ENCODE measurements around the gene BICRA. TPM values are rescaled to one million over a fixed set of nuclear protein-coding genes. Genes with fewer than 3 reads are reported as not detected.

The BICRA gene
- total RNA-seq, 1 experiment from 2014 or later: 34.3 TPM

DNA sequence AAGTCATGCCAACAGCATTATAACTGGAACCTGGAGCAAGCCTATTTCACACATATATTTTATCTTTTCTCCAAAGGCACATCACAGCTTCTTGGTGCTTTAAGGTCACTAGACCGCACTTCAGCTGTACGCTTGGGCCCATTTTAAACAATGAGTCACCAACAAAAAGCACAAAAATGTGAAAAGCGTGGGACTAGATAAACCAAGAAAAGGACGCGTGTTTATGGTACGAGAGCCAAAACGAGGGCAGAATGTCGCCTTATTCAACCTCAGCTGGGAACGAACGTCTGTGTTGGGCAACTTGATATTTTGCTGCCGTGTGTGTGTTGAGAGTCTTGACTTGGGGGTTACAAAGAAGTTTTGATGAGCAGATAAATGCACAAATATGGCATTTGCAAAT lies 95.1 kb downstream of the BICRA start:
- Mint-ChIP-seq H3K4me1 (ENCODE audit: low read depth, unreplicated experiment) (peaks cover 10% of the 10 kb centered on the region), H3K27me3 (ENCODE audit: insufficient read depth, unreplicated experiment) (no peaks in the 10 kb centered on the region), H3K9me3 (ENCODE audit: unreplicated experiment) (no peaks in the 10 kb centered on the region), H3K36me3 (ENCODE audit: insufficient read depth, unreplicated experiment) (peaks cover 53% of the 10 kb centered on the region), H3K27ac (ENCODE audit: unreplicated experiment) (no peak overlapping the region), H3K4me3 (ENCODE audit: unreplicated experiment) (no peak overlapping the region)
- H3K36me3 ChIP-seq (ENCODE audit: control insufficient read depth, insufficient read depth, low read length): peaks cover 2% of the 10 kb centered on the region
- no peaks in the 10 kb centered on the region for H3K9me3 ChIP-seq
- no TSS peak for BruUV-seq (replicated peaks)
- no peak for DNase-seq
- no peaks in the 10 kb centered on the region for H3K4me1 ChIP-seq
- H3K27me3 ChIP-seq (replicated peaks; ENCODE audit: control insufficient read depth, insufficient read depth, low read length): no peaks in the 10 kb centered on the region
- ChIA-PET CTCF (interaction anchor here (1.2 kb wide), 1 partner anchor 267 kb away, joined by 6 read pairs; no protein-coding TSS in a partner anchor), POLR2A (no interaction called here)
- intact Hi-C loops (cut with micrococcal nuclease; ENCODE audit: unreplicated experiment): no loop called here
- TF ChIP-seq, protein P1, sequence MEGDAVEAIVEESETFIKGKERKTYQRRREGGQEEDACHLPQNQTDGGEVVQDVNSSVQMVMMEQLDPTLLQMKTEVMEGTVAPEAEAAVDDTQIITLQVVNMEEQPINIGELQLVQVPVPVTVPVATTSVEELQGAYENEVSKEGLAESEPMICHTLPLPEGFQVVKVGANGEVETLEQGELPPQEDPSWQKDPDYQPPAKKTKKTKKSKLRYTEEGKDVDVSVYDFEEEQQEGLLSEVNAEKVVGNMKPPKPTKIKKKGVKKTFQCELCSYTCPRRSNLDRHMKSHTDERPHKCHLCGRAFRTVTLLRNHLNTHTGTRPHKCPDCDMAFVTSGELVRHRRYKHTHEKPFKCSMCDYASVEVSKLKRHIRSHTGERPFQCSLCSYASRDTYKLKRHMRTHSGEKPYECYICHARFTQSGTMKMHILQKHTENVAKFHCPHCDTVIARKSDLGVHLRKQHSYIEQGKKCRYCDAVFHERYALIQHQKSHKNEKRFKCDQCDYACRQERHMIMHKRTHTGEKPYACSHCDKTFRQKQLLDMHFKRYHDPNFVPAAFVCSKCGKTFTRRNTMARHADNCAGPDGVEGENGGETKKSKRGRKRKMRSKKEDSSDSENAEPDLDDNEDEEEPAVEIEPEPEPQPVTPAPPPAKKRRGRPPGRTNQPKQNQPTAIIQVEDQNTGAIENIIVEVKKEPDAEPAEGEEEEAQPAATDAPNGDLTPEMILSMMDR (IDR thresholded peaks at IDR 0.05; ENCODE audit: insufficient read depth in 1 of 2, low read depth in 1 of 2, low read length in 1 of 2, severe bottlenecking in 1 of 2, unreplicated experiment in 1 of 2): no peak
- no peak overlapping the region for H3K4me3 ChIP-seq (ENCODE audit: low read depth, low read length)

DNA sequence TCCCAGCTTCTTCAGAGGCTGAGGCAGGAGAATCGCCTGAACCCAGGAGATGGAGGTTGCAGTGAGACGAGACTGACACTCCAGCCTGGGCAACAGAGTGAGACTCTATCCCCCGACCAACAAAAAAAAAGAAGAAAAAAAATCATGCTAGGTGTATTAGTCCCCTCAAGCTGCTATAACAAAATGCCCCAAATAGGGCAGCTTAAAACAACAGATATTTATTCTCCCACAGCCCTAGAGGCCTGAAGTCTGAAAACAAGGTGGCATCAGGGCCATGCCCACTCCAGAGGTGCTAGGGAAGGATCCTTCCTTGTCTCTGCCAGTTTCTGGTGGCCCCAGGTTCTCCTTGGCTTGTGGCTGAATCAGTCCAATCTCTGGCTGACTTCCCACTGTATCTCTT lies 95.7 kb downstream of the BICRA start:
- Histone ChIP-seq H3K36me3 (ENCODE audit: control insufficient read depth, insufficient read depth, low read length) (peaks cover 2% of the 10 kb centered on the region; the same call in 1 of the 2 replicates), H3K9me3 (no peaks in the 10 kb centered on the region), H3K4me1 (no peaks in the 10 kb centered on the region), H3K4me3 (ENCODE audit: low read depth, low read length) (no peak overlapping the region), H3K27me3 (replicated peaks; ENCODE audit: control insufficient read depth, insufficient read depth, low read length) (no peaks in the 10 kb centered on the region)
- Mint-ChIP-seq H3K9me3 (ENCODE audit: unreplicated experiment) (no peaks in the 10 kb centered on the region), H3K27ac (ENCODE audit: unreplicated experiment) (no peak overlapping the region), H3K4me3 (ENCODE audit: unreplicated experiment) (no peak overlapping the region), H3K4me1 (ENCODE audit: low read depth, unreplicated experiment) (peaks cover 10% of the 10 kb centered on the region), H3K27me3 (ENCODE audit: insufficient read depth, unreplicated experiment) (no peaks in the 10 kb centered on the region), H3K36me3 (ENCODE audit: insufficient read depth, unreplicated experiment) (peaks cover 47% of the 10 kb centered on the region)
- ChIA-PET CTCF (interaction anchor here (0.6 kb wide), 1 partner anchor 117 kb away, joined by 3 read pairs; no protein-coding TSS in a partner anchor), POLR2A (no interaction called here)
- no TSS peak for BruUV-seq (replicated peaks)
- intact Hi-C loops (cut with micrococcal nuclease; ENCODE audit: unreplicated experiment): no loop called here
- TF ChIP-seq, protein P1 (IDR thresholded peaks at IDR 0.05; ENCODE audit: insufficient read depth in 1 of 2, low read depth in 1 of 2, low read length in 1 of 2, severe bottlenecking in 1 of 2, unreplicated experiment in 1 of 2): no peak
- no peak for DNase-seq

DNA sequence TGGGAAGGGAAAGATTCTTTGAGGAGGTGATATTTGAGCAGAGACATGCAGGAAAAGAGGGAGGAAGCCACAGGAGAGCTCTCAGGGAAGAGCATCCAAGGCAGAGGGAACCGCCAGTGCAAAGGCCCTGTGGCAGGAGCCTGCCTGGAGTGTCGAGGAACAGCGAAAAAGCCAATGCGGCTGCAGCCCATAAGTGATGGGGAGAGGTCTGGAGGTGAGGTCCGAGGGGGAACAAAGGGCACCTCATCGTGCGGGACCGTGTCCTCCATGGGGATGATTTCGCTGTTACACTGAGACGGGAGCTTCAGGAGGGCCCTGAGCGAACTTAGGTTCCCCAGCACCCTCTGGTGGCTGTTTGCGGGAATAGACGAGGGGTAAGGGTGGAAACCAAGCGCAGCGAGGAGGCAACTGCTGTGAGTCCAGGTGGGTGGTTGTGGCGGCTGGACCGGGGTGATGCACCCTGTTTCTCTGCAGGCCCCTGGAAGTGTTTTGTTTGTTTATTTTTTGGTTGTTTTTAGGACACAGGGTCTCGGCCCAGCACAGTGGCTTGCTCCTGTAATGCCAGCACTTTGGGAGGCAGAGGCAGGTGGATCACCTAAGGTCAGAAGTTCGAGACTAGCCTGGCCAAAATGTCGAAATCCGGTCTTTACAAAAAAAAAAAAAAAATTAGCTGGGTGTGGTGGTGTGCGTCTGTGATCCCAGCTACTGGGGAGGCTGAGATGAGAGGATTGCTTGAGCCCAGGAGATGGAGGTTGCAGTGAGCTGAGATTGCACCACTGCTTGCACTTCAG lies 98.4 kb downstream of the BICRA start:
- intact Hi-C loops (cut with micrococcal nuclease; ENCODE audit: unreplicated experiment): loop anchor here (1.0 kb wide), 2 partner anchors 192 to 271 kb away; partner anchors contain the start of gene NAPA
- Mint-ChIP-seq H3K4me3 (ENCODE audit: unreplicated experiment) (no peak overlapping the region), H3K36me3 (ENCODE audit: insufficient read depth, unreplicated experiment) (peaks cover 35% of the 10 kb centered on the region), H3K27me3 (ENCODE audit: insufficient read depth, unreplicated experiment) (no peaks in the 10 kb centered on the region), H3K9me3 (ENCODE audit: unreplicated experiment) (no peaks in the 10 kb centered on the region), H3K27ac (ENCODE audit: unreplicated experiment) (peak overlapping the region; percentile 11), H3K4me1 (ENCODE audit: low read depth, unreplicated experiment) (peaks cover 10% of the 10 kb centered on the region)
- ChIA-PET POLR2A (interaction anchor here (0.7 to 1.6 kb wide), 2 partner anchors 36 to 223 kb away, joined by 3 to 6 read pairs; partner anchors contain the start of gene KPTN), CTCF (interaction anchor here (0.6 to 3.2 kb wide), 15 partner anchors 9 to 419 kb away, joined by 3 to 82 read pairs (median 4); partner anchors contain the start of genes DHX34 and NAPA)
- peak; percentile 84 to 87 for DNase-seq
- H3K4me1 ChIP-seq: 0 out of 2 replicates have a peak, but pooled peaks cover 4% of the 10 kb centered on the region
- TF ChIP-seq, protein P1 (IDR thresholded peaks at IDR 0.05; ENCODE audit: insufficient read depth in 1 of 2, low read depth in 1 of 2, low read length in 1 of 2, severe bottlenecking in 1 of 2, unreplicated experiment in 1 of 2): peak; percentile 85 to 91
- H3K4me3 ChIP-seq (ENCODE audit: low read depth, low read length): no peak overlapping the region
- no peaks in the 10 kb centered on the region for H3K27me3 ChIP-seq (replicated peaks; ENCODE audit: control insufficient read depth, insufficient read depth, low read length)
- no peaks in the 10 kb centered on the region for H3K9me3 ChIP-seq
- H3K36me3 ChIP-seq (ENCODE audit: control insufficient read depth, insufficient read depth, low read length): no peaks in the 10 kb centered on the region
- no TSS peak for BruUV-seq (replicated peaks)

Measured in Caco-2 (cell line).